ENCODE results near the gene MPG. TPM values are rescaled to one million over a fixed set of nuclear protein-coding genes. Genes with fewer than 3 reads are reported as not detected.

MPG gene
- total and polyA plus RNA-seq, 2 donors (not counting 1 experiment from before 2014, with no cell fraction given): 59.6 to 66.4 TPM

DNA sequence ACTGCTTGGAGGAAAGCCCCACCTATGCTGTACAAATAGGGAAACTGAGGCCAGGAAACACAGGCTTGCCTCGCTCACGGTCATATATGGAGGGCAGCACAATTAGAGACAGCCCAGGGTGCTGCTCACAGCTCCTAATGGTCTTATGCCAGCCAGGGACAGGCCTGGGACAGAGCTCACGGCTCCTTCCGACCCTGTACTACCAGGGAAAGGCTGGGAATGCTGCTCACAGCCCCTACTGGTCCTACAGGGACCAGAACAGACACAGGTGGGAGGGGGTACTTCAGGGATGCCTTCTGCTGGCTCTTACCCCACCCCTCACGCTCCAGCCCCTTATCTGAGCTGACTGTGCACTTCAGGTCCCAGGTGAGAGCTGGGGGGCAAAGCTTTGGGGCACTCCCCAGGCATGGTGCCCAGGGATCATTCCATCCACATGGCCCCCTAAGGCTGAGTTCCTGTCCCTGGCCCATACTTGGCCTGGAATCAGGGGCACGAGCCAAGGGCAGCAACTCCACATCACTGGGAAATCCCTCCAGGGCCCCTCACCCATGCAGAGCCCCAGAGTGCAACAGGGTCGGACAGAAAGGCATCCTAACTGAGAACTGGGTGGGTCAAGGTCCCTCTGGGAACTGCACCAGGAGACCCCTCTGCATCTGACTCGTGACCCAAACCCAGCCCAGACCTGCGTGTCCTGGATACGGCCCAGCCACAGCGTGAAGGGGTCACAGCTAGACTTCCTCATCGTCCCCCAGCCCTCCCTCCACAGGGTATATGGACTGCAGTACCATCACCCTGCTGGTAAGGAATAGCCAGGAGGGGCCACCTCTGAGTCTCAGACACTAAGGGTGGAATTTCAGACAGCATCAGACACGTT is 11.5 kb upstream of the MPG start:
- intact Hi-C loops (cut with micrococcal nuclease): no loop called here
- Histone ChIP-seq H2AFZ (ENCODE audit: insufficient read depth, low read depth, low read length, poor library complexity, severe bottlenecking) (no peak overlapping the region), H4K20me1 (ENCODE audit: control insufficient read depth, insufficient read depth, low read length, poor library complexity, severe bottlenecking) (no peaks in the 10 kb centered on the region), H3K36me3 (replicated peaks in 1 of 2; ENCODE audit: control extremely low read depth in 1 of 2, control insufficient read depth in 1 of 2, extremely low read depth in 1 of 2, insufficient read depth in 2 of 2, low read length in 1 of 2) (no peaks in the 10 kb centered on the region), H3K4me1 (ENCODE audit: control insufficient read depth in 2 of 2, insufficient read depth in 2 of 2, low read length in 2 of 2) (peaks cover 1 to 8% of the 10 kb centered on the region in 2 donors), H3K4me2 (replicated peaks; ENCODE audit: low read depth, low read length, poor library complexity, severe bottlenecking) (no peak overlapping the region), H3K9me3 (ENCODE audit: control extremely low read depth in 1 of 3, control insufficient read depth in 2 of 3, insufficient read depth in 1 of 3, low read length in 2 of 3) (no peaks in the 10 kb centered on the region), H3K79me2 (ENCODE audit: control insufficient read depth, insufficient read depth, low read length) (no peaks in the 10 kb centered on the region), H3K27ac (ENCODE audit: low read length in 2 of 2) (no peak overlapping the region), H3K27me3 (replicated peaks in 1 of 4; ENCODE audit: control extremely low read depth in 1 of 4, control insufficient read depth in 3 of 4, insufficient read depth in 4 of 4, low read length in 3 of 4) (peaks cover 0 to 23% (median 6%) of the 10 kb centered on the region in 4 experiments), H3K4me3 (ENCODE audit: control extremely low read depth in 1 of 5, extremely low read depth in 1 of 5, insufficient read depth in 1 of 5, low read depth in 2 of 5, low read length in 4 of 5) (no peak overlapping the region), H3K9ac (ENCODE audit: low read length) (no peak overlapping the region)
- Mint-ChIP-seq H3K9me3 (ENCODE audit: insufficient read depth) (no peaks in the 10 kb centered on the region), H3K27ac (no peak overlapping the region), H3K4me3 (no peak overlapping the region), H3K27me3 (peaks cover 8% of the 10 kb centered on the region), H3K4me1 (peaks cover 7% of the 10 kb centered on the region)
- DNase-seq (no peak), ATAC-seq (ENCODE audit: low read depth) (no peak)
- POLR2A ChIA-PET: interaction anchor here (0.8 to 1.5 kb wide), 4 partner anchors 12 to 30 kb away, joined by 3 to 9 read pairs (median 6); partner anchors contain the start of gene MPG
- CTCF ChIA-PET: interaction anchor here (0.8 to 14.6 kb wide), 28 partner anchors 8 to 304 kb away, joined by 3 to 401 read pairs (median 8); partner anchors contain the start of genes MPG, MRPL28, POLR3K and SNRNP25
- TF ChIP-seq, protein P1, sequence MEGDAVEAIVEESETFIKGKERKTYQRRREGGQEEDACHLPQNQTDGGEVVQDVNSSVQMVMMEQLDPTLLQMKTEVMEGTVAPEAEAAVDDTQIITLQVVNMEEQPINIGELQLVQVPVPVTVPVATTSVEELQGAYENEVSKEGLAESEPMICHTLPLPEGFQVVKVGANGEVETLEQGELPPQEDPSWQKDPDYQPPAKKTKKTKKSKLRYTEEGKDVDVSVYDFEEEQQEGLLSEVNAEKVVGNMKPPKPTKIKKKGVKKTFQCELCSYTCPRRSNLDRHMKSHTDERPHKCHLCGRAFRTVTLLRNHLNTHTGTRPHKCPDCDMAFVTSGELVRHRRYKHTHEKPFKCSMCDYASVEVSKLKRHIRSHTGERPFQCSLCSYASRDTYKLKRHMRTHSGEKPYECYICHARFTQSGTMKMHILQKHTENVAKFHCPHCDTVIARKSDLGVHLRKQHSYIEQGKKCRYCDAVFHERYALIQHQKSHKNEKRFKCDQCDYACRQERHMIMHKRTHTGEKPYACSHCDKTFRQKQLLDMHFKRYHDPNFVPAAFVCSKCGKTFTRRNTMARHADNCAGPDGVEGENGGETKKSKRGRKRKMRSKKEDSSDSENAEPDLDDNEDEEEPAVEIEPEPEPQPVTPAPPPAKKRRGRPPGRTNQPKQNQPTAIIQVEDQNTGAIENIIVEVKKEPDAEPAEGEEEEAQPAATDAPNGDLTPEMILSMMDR (IDR thresholded peaks at IDR 0.05): no peak
- no peak for TF ChIP-seq EZH2 (IDR thresholded peaks at IDR 0.05; ENCODE audit: borderline replicate concordance, insufficient read depth, low read depth, low read length, poor library complexity, severe bottlenecking)
- WGBS (ENCODE audit: insufficient coverage): 90% methylated on average over 13 of the region's 13 CpGs
